ENCODE data around the gene CALY.
A peak's percentile ranks its signal among the peaks of the same experiment; 100 is the strongest.
"Not testable (repeated sequence)": the region's sequence is repeated elsewhere in the genome, so short reads cannot be mapped to it uniquely, and the experiment has no call there.

The CALY gene

GRCh38 chr10:133328358-133329343 is 8.0 kb downstream of the CALY start:
- DNase-seq, result no peak

GRCh38 chr10:133327651-133328357 is 8.9 kb downstream of the CALY start:
- DNase-seq, result no peak

GRCh38 chr10:133326745-133327650 is 9.7 kb downstream of the CALY start:
- no peak for DNase-seq

- DNase-seq, result no peak
These were observed 10.5 kb downstream of the CALY start for GRCh38 chr10:133326223-133326551.

DNA sequence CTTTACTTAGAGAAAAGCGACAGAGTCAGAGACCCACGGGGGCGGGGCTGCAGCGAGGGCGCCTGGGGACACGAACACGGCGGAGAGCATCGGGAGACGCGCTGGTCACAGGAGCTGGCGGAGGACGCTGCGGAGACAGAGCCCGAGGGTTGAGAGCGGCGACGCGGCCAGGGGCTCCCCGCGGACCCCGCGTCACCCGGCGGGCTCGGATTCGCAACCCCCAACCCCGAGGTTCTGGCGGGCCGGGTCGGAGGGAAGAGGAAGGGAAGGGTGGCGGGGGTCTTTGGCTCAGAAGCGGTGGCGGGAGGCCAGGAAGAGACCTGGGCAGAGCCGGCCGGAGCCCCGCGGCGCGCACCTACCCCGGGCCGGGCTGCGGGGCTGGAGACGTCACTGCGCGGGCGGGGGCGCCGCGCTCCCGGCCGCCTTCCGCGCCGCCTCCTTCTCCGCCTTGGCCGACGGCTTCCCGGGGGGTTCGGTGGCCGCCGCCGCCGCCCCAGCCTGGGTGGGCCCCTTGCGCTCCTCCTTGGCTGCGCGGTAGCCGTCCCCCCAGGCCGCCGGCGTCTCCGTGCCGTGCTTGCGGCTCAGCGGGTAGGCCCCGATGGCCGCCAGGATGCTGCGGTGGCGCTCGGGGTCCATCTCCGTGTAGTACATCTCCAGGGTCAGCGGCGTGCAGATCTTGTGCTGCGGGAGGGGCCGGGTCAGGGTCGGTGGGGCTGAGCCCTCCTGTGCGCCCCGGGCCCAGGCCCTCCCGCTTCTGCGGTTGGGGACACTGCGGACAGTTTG is 11.1 kb downstream of the CALY start:
- no peak for DNase-seq

GRCh38 chr10:133324857-133325260 is 11.8 kb downstream of the CALY start:
- DNase-seq, result no peak

GRCh38 chr10:133324198-133324792 is 12.4 kb downstream of the CALY start:
- DNase-seq, result peak; percentile 20

GRCh38 chr10:133322064-133322709 is 14.5 kb downstream of the CALY start:
- not testable (repeated sequence) for DNase-seq

DNA sequence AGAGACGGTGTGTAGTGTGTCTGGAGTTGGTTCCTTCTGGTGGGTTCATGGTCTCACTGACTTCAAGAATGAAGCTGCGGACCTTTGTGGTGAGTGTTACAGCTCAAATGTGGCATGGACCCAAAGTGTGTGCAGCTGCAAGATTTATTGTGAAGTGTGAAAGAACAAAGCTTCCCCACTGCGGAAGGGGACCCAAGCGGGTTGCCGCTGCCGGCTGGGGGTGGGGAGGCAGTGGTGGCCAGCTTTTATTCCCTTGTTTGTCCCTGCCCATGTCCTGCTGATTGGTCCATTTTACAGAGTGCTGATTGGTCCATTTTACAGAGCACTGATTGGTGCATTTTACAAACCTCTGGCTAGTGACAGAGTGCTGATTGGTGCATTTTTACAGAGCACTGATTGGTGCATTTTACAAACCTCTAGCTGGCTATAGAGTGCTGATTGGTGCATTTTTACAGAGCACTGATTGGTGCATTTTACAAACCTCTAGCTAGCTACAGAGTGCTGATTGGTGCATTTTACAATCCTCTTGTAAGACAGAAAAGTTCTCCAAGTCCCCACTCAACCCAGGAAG is 15.8 kb downstream of the CALY start:
- not testable (repeated sequence) for DNase-seq

DNA sequence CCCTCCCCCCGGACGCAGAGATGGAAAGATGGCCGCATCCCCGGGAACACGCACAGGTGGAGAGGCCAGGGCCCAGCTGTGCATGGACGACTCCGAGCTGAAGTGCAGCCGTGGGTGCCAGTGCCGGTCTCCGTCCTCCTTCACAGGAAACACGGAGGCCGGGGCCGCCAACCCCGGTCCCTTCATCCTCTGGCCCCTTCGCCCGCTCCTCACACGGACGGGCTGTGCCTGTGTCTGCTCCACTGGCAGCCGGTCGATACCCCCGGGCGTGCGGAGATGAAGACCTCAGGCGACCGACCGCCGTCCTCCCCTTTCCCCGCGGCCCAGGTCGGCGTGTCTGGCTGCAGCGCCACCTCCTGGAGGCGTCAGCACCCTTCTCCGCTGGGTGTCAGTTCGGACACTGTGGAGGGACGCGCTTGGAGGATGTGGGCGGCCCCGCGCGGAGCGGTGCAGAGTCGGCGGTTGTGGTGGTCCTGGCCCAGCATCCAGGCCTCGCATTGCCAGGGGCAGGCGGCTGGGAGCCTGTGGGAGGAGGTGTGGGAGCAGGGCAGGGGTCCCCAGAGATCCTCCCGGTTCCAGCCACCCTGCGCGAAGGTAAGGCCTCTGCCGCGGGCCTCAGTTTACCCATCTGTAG is 18.1 kb downstream of the CALY start:
- peak; percentile 32 for DNase-seq

DNA sequence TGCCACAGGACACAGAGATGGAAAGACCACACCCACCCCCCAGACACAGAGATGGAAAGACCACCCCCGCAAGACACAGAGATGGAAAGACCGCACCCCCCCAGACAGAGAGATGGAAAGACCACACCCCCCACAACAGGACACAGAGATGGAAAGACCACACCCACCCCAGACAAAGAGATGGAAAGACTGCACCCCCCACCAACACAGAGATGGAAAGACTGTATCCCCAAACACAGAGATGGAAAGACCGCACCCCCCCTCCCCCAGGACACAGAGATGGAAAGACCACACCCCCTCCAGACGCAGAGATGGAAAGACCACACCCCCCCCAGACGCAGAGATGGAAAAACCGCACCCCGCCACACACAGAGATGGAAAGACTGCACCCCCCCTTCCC is 20.0 kb downstream of the CALY start:
- DNase-seq, result no peak

DNA sequence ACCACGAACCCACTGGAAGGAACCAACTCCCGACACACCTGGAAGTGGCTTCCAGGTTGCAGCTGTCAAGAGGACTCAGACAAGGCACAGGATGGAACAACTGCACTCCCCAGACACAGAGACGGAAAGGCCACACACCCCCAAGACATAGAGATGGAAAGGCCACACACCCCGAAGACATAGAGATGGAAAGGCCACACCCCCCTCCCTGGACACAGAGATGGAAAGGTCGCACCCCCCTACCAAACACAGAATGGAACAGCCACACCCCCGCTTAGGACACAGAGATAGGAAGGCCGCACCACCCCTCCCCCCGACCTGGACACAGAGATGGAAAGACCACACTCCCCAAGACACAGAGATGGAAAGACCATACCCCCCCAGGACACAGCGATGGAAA is 20.4 kb downstream of the CALY start:
- no peak for DNase-seq

GRCh38 chr10:133315847-133316246 is 20.8 kb downstream of the CALY start:
- DNase-seq, result no peak

- DNase-seq, result no peak
These were observed 21.8 kb downstream of the CALY start for GRCh38 chr10:133314911-133315310.

DNA sequence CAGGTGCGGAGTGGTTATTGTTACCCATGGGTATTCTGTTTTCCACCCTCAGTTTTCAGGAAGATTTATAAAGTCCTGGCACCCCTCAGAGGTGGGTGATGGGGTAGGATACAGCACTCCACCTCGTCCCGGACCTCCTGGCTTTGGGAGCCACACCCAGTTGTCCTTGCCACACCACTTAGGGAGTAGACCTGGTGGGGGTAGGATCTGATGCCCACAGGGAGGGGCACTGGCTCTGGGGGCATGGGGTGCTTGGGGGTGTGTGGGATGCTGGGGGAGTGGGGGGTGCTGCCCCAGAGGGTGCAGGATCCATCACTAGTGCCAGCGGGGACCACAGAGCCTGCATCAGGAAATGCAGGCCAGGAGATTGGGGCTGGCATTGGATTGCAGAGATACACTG is 23.5 kb downstream of the CALY start:
- no peak for DNase-seq

GRCh38 chr10:133312769-133313145 is 23.9 kb downstream of the CALY start:
- DNase-seq, result no peak

GRCh38 chr10:133312016-133312768 is 24.5 kb downstream of the CALY start:
- DNase-seq, result no peak

DNA sequence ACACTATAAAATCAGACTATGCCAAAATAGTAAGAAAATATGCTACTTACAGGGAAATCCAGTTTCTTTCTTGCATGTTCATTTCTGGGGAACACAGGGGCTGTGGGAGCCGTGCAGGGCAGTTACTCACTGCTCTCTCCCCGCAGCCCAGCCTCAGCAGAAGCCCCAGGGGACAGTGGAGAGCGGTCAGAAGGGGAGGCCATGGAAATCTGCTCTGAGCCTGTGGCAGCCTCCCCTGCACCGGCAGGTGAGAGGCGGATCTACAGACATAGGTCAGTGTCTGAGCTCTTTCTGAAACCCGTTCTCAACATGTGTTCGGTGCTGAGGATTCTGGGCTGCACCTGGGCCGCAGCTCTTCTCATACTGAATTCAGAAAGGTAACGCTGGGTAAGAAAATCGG is 25.1 kb downstream of the CALY start:
- DNase-seq, result no peak

DNA sequence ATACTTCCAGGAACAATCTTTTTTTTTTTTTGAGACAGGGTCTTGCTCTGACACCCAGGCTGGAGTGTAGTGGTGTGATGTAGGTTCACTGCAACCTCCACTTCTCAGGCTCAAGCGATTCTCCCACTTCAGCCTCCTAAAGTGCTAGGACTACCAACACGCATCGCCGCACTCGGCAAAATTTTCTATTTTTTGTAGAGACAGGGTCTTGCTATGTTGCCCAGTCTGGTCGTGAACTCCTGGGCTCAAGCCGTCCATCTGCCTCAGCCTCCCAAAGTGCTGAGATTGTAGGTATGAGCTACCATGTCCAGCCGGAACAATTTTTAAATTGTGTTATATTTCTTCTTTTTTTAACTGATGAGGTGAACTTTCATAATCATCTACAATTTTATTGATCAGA is 25.9 kb downstream of the CALY start:
- no peak for DNase-seq

GRCh38 chr10:133310399-133310755 is 26.3 kb downstream of the CALY start:
- no peak for DNase-seq
